Peyer's patch (tissue), 4 donors: ENCODE results near the gene ITPRID1. TPM values are rescaled to one million over a fixed set of nuclear protein-coding genes. Genes with fewer than 3 reads are reported as not detected.

ENCODE experiments used
- DNase-seq, 3 donors: peaks; one replicate each; pipeline ENCODE4 v3.0.0-alpha.2; 2017 to 2019
- H3K27ac ChIP-seq, 4 donors: fragments of 200-600 bp; sonication (generic); one replicate each; pipeline ENCODE4 v1.5.1; 2016 to 2019
- H3K27me3 ChIP-seq, 2 donors: fragments of 200-600 bp; sonication (generic); one replicate each; pipeline ENCODE4 v1.5.1; 2019
- H3K36me3 ChIP-seq, 3 donors: fragments of 200-600 bp; sonication (generic); one replicate each; pipeline ENCODE4 v1.5.1; 2016 to 2019
- H3K4me1 ChIP-seq, 4 donors: fragments of 200-600 bp; sonication (generic); one replicate each; pipeline ENCODE4 v1.5.1; 2016 to 2019
- H3K4me3 ChIP-seq, 4 donors: fragments of 200-600 bp; sonication (generic); 1 replicate in 3 of 4; 2 replicates in 1 of 4; pipeline ENCODE4 v1.5.1; 2016 to 2019; ENCODE audit warnings: mild to moderate bottlenecking in 1 of 4
- H3K9me3 ChIP-seq, 4 donors: fragments of 200-600 bp; sonication (generic); one replicate each; pipeline ENCODE4 v1.5.1; 2016 to 2019; ENCODE audit warnings: mild to moderate bottlenecking in 1 of 4
- POLR2A ChIP-seq, 2 donors: fragments of 450-650 bp; IDR thresholded peaks; one replicate each; pipeline ENCODE4 v1.5.1; 2017; ENCODE audit warnings: antibody characterized with exemption in 2 of 2, mild to moderate bottlenecking in 2 of 2, moderate library complexity in 2 of 2
- total RNA-seq, 4 donors: library from RNA; depleted of rRNA; stranded (reverse); fragments of >200 nt; gene quantifications; one replicate each; pipeline ENCODE4 v1.1.0, GENCODE V29; 2016
- TF ChIP-seq, protein P1 (sequence below), 6 experiments: fragments of 450-650 bp in 4 of 6; fragments of 200-600 bp in 2 of 6; sonication (generic) in 1 of 6; IDR thresholded peaks; one replicate each; pipeline ENCODE4 v1.5.1; 2017 to 2019; ENCODE audit warnings: antibody characterized with exemption in 6 of 6, mild to moderate bottlenecking in 3 of 6, moderate library complexity in 1 of 6

The ITPRID1 gene
- total RNA-seq, 4 donors from 2014 or later: 1.2 to 7.4 (median 4.7) TPM

GRCh38 chr7:31476073-31476745 lies 37.7 kb upstream of the ITPRID1 start:
- no peaks in the 10 kb centered on the region for H3K9me3 ChIP-seq
- H3K4me1 ChIP-seq: no peaks in the 10 kb centered on the region
- TF ChIP-seq, protein P1, sequence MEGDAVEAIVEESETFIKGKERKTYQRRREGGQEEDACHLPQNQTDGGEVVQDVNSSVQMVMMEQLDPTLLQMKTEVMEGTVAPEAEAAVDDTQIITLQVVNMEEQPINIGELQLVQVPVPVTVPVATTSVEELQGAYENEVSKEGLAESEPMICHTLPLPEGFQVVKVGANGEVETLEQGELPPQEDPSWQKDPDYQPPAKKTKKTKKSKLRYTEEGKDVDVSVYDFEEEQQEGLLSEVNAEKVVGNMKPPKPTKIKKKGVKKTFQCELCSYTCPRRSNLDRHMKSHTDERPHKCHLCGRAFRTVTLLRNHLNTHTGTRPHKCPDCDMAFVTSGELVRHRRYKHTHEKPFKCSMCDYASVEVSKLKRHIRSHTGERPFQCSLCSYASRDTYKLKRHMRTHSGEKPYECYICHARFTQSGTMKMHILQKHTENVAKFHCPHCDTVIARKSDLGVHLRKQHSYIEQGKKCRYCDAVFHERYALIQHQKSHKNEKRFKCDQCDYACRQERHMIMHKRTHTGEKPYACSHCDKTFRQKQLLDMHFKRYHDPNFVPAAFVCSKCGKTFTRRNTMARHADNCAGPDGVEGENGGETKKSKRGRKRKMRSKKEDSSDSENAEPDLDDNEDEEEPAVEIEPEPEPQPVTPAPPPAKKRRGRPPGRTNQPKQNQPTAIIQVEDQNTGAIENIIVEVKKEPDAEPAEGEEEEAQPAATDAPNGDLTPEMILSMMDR (IDR thresholded peaks at IDR 0.05): no peak
- no peak for TF ChIP-seq POLR2A (IDR thresholded peaks at IDR 0.05)
- H3K27ac ChIP-seq: no peak overlapping the region
- no peak for DNase-seq
- H3K4me3 ChIP-seq: no peak overlapping the region
- H3K27me3 ChIP-seq: no peaks in the 10 kb centered on the region
- H3K36me3 ChIP-seq: no peaks in the 10 kb centered on the region

GRCh38 chr7:31476941-31477677 lies 36.8 kb upstream of the ITPRID1 start:
- Histone ChIP-seq H3K27me3 (no peaks in the 10 kb centered on the region), H3K27ac (no peak overlapping the region), H3K4me3 (no peak overlapping the region), H3K36me3 (no peaks in the 10 kb centered on the region), H3K9me3 (no peaks in the 10 kb centered on the region), H3K4me1 (no peaks in the 10 kb centered on the region)
- no peak for TF ChIP-seq POLR2A (IDR thresholded peaks at IDR 0.05)
- TF ChIP-seq, protein P1 (IDR thresholded peaks at IDR 0.05): no peak
- DNase-seq: no peak

DNA sequence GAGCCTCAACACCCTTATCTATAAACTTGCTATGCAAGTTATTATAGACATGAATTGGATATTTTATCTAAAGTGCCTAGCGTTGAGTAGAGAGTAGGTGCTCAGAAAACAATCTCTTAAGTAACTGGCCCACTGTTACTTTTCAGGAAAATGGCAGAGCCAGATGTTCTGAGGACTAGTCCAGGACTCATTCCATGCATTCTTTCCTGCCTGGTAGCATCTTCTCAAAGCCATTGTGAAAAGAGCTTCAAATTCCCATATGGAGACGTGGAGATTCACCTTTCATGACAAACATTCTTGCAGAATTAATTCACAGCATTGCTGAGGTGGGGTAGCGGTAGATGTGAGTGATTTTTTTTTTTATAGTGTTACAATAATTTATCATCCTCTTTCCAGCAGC lies 35.9 kb upstream of the ITPRID1 start:
- H3K36me3 ChIP-seq: no peaks in the 10 kb centered on the region
- H3K27me3 ChIP-seq: no peaks in the 10 kb centered on the region
- no peaks in the 10 kb centered on the region for H3K4me1 ChIP-seq
- DNase-seq: no peak
- no peak overlapping the region for H3K4me3 ChIP-seq
- no peak for TF ChIP-seq POLR2A (IDR thresholded peaks at IDR 0.05)
- TF ChIP-seq, protein P1 (IDR thresholded peaks at IDR 0.05): no peak
- no peaks in the 10 kb centered on the region for H3K9me3 ChIP-seq
- H3K27ac ChIP-seq: no peak overlapping the region

GRCh38 chr7:31478721-31479120 lies 35.2 kb upstream of the ITPRID1 start:
- Histone ChIP-seq H3K9me3 (no peaks in the 10 kb centered on the region), H3K27ac (no peak overlapping the region), H3K36me3 (no peaks in the 10 kb centered on the region), H3K4me1 (no peaks in the 10 kb centered on the region), H3K27me3 (no peaks in the 10 kb centered on the region), H3K4me3 (no peak overlapping the region)
- no peak for TF ChIP-seq POLR2A (IDR thresholded peaks at IDR 0.05)
- TF ChIP-seq, protein P1 (IDR thresholded peaks at IDR 0.05): no peak
- no peak for DNase-seq

GRCh38 chr7:31487071-31487470 lies 26.8 kb upstream of the ITPRID1 start:
- no peak overlapping the region for H3K27ac ChIP-seq
- H3K4me1 ChIP-seq: no peaks in the 10 kb centered on the region
- no peak overlapping the region for H3K4me3 ChIP-seq
- no peak for TF ChIP-seq POLR2A (IDR thresholded peaks at IDR 0.05)
- TF ChIP-seq, protein P1 (IDR thresholded peaks at IDR 0.05): no peak
- H3K27me3 ChIP-seq: no peaks in the 10 kb centered on the region
- H3K36me3 ChIP-seq: no peaks in the 10 kb centered on the region
- no peak for DNase-seq
- H3K9me3 ChIP-seq: no peaks in the 10 kb centered on the region
